A673 (cell line): ENCODE data around the gene HNRNPUL2.
"Not testable (repeated sequence)": the region's sequence is repeated elsewhere in the genome, so short reads cannot be mapped to it uniquely, and the experiment has no call there.

Source experiments
- EZH2 ChIP-seq: fragments of 200-600 bp; sonication (generic); IDR thresholded peaks from 2 replicates; pipeline ENCODE4 v1.6.1; 2017; ENCODE audit warnings: borderline replicate concordance, low read depth, mild to moderate bottlenecking, mixed read lengths, antibody characterized with exemption, low read length; ENCODE audit not compliant: poor library complexity, severe bottlenecking
- TF ChIP-seq, protein P1 (sequence below): fragments of 300-800, 200-600 bp; sonication (generic); conservative IDR thresholded peaks from 2 replicates; pipeline ENCODE4 v1.5.1; 2017; ENCODE audit warnings: low read depth, mild to moderate bottlenecking, antibody characterized with exemption, low read length, moderate library complexity, mixed read lengths

DNA sequence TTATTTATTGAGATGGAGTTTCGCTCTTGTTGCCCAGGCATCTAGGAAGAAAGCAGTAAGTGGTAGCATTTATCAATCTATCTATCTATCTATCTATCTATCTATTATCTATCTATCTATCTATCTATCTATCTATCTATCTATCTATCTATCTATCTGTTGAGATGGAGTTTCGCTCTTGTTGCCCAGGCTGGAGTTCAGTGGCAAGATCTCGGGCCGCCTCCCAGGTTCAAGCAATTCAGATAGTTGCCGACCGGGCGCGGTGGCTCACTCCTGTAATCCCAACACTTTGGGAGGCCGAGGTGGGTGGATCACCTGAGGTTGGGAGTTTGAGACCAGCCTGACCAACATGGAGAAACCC lies 33.6 kb upstream of the HNRNPUL2 start:
- TF ChIP-seq, protein P1, sequence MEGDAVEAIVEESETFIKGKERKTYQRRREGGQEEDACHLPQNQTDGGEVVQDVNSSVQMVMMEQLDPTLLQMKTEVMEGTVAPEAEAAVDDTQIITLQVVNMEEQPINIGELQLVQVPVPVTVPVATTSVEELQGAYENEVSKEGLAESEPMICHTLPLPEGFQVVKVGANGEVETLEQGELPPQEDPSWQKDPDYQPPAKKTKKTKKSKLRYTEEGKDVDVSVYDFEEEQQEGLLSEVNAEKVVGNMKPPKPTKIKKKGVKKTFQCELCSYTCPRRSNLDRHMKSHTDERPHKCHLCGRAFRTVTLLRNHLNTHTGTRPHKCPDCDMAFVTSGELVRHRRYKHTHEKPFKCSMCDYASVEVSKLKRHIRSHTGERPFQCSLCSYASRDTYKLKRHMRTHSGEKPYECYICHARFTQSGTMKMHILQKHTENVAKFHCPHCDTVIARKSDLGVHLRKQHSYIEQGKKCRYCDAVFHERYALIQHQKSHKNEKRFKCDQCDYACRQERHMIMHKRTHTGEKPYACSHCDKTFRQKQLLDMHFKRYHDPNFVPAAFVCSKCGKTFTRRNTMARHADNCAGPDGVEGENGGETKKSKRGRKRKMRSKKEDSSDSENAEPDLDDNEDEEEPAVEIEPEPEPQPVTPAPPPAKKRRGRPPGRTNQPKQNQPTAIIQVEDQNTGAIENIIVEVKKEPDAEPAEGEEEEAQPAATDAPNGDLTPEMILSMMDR = not testable (repeated sequence)
- TF ChIP-seq EZH2 = not testable (repeated sequence)
